Liver (tissue), 3 donors: ENCODE measurements around the gene MT1A.

ENCODE experiments used
- EGR1 ChIP-seq, 2 donors: IDR thresholded peaks; 2 replicates each; pipeline ENCODE4 v1.6.1; 2016 to 2018; ENCODE audit warnings: antibody characterized with exemption in 2 of 2, low read depth in 2 of 2
- FOXA2 ChIP-seq: IDR thresholded peaks from 2 replicates; pipeline ENCODE4 v1.6.1; 2016; ENCODE audit warnings: antibody characterized with exemption
- GABPA ChIP-seq, 2 donors: IDR thresholded peaks in 1 of 2; conservative IDR thresholded peaks in 1 of 2; 2 replicates each; pipeline ENCODE4 v1.6.1; 2016; ENCODE audit warnings: antibody characterized with exemption in 2 of 2, mild to moderate bottlenecking in 1 of 2, moderate library complexity in 1 of 2
- JUND ChIP-seq, 2 donors: IDR thresholded peaks; 2 replicates each; pipeline ENCODE4 v1.6.1; 2016; ENCODE audit warnings: antibody characterized with exemption in 2 of 2
- NR2F2 ChIP-seq: IDR thresholded peaks from 2 replicates; pipeline ENCODE4 v1.6.1; 2016; ENCODE audit warnings: antibody characterized with exemption
- RAD21 ChIP-seq, 2 donors: IDR thresholded peaks; 2 replicates each; pipeline ENCODE4 v1.6.1; 2016; ENCODE audit warnings: antibody characterized with exemption in 2 of 2, mild to moderate bottlenecking in 2 of 2
- SP1 ChIP-seq: IDR thresholded peaks from 2 replicates; pipeline ENCODE4 v1.6.1; 2018; ENCODE audit warnings: antibody characterized with exemption, mild to moderate bottlenecking
- TAF1 ChIP-seq: conservative IDR thresholded peaks from 2 replicates; pipeline ENCODE4 v1.6.1; 2016; ENCODE audit warnings: antibody characterized with exemption, mild to moderate bottlenecking
- YY1 ChIP-seq: IDR thresholded peaks from 2 replicates; pipeline ENCODE4 v1.6.1; 2016; ENCODE audit warnings: antibody characterized with exemption, mild to moderate bottlenecking
- TF ChIP-seq, protein P1 (sequence below): fragments of 150-350 bp; IDR thresholded peaks from 2 replicates; pipeline ENCODE4 v1.5.1; 2017; ENCODE audit warnings: improper control_type of control experiment, low read depth, low read length; ENCODE audit not compliant: missing input control
- TF ChIP-seq, protein P2 (sequence below): IDR thresholded peaks from 2 replicates; pipeline ENCODE4 v1.6.1; 2016; ENCODE audit warnings: antibody characterized with exemption
- TF ChIP-seq, protein P3 (sequence below): IDR thresholded peaks from 2 replicates; pipeline ENCODE4 v1.6.1; 2016; ENCODE audit warnings: antibody characterized with exemption, mild to moderate bottlenecking
- TF ChIP-seq, protein P4 (sequence below): IDR thresholded peaks from 2 replicates; pipeline ENCODE4 v1.6.1; 2016; ENCODE audit warnings: antibody characterized with exemption
- donor health status: healthy.
- donor health status: healthy.

DNA sequence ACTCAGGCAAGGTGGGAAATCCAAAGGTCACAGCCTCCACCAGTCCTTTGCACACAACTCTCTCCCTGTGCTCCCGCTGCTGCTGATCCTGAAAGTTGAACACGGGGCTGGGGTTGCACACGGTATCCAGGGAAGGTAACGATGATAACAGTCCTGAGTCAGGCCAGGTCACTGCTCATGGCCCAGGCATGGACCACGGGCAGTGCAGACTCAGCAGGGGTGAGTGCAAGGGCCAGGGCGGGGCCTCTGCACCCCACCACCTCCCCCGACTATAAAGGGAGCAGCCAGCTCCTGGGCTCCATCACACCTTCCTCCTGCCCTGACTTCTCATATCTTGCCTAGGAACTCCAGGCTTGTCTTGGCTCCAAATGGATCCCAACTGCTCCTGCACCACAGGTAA is 13.1 kb downstream of the MT1A start, which contains the start of gene MT1B:
- TF ChIP-seq, protein P1, sequence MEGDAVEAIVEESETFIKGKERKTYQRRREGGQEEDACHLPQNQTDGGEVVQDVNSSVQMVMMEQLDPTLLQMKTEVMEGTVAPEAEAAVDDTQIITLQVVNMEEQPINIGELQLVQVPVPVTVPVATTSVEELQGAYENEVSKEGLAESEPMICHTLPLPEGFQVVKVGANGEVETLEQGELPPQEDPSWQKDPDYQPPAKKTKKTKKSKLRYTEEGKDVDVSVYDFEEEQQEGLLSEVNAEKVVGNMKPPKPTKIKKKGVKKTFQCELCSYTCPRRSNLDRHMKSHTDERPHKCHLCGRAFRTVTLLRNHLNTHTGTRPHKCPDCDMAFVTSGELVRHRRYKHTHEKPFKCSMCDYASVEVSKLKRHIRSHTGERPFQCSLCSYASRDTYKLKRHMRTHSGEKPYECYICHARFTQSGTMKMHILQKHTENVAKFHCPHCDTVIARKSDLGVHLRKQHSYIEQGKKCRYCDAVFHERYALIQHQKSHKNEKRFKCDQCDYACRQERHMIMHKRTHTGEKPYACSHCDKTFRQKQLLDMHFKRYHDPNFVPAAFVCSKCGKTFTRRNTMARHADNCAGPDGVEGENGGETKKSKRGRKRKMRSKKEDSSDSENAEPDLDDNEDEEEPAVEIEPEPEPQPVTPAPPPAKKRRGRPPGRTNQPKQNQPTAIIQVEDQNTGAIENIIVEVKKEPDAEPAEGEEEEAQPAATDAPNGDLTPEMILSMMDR, result no peak
- no peak for TF ChIP-seq FOXA2
- TF ChIP-seq, protein P2, sequence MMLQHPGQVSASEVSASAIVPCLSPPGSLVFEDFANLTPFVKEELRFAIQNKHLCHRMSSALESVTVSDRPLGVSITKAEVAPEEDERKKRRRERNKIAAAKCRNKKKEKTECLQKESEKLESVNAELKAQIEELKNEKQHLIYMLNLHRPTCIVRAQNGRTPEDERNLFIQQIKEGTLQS, result no peak
- no peak for TF ChIP-seq RAD21 (IDR thresholded peaks at IDR 0.05)
- TF ChIP-seq JUND (IDR thresholded peaks at IDR 0.05), result no peak
- TF ChIP-seq SP1, result no peak
- TF ChIP-seq TAF1, result no peak
- no peak for TF ChIP-seq EGR1 (IDR thresholded peaks at IDR 0.05; ENCODE audit: low read depth in 2 of 2)
- TF ChIP-seq GABPA (IDR thresholded peaks at IDR 0.05 in 1 of 2, conservative IDR thresholded peaks at IDR 0.05 in 1 of 2), result no peak
- TF ChIP-seq, protein P3, sequence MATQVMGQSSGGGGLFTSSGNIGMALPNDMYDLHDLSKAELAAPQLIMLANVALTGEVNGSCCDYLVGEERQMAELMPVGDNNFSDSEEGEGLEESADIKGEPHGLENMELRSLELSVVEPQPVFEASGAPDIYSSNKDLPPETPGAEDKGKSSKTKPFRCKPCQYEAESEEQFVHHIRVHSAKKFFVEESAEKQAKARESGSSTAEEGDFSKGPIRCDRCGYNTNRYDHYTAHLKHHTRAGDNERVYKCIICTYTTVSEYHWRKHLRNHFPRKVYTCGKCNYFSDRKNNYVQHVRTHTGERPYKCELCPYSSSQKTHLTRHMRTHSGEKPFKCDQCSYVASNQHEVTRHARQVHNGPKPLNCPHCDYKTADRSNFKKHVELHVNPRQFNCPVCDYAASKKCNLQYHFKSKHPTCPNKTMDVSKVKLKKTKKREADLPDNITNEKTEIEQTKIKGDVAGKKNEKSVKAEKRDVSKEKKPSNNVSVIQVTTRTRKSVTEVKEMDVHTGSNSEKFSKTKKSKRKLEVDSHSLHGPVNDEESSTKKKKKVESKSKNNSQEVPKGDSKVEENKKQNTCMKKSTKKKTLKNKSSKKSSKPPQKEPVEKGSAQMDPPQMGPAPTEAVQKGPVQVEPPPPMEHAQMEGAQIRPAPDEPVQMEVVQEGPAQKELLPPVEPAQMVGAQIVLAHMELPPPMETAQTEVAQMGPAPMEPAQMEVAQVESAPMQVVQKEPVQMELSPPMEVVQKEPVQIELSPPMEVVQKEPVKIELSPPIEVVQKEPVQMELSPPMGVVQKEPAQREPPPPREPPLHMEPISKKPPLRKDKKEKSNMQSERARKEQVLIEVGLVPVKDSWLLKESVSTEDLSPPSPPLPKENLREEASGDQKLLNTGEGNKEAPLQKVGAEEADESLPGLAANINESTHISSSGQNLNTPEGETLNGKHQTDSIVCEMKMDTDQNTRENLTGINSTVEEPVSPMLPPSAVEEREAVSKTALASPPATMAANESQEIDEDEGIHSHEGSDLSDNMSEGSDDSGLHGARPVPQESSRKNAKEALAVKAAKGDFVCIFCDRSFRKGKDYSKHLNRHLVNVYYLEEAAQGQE, result no peak
- TF ChIP-seq YY1, result no peak
- TF ChIP-seq NR2F2, result no peak
- TF ChIP-seq, protein P4, sequence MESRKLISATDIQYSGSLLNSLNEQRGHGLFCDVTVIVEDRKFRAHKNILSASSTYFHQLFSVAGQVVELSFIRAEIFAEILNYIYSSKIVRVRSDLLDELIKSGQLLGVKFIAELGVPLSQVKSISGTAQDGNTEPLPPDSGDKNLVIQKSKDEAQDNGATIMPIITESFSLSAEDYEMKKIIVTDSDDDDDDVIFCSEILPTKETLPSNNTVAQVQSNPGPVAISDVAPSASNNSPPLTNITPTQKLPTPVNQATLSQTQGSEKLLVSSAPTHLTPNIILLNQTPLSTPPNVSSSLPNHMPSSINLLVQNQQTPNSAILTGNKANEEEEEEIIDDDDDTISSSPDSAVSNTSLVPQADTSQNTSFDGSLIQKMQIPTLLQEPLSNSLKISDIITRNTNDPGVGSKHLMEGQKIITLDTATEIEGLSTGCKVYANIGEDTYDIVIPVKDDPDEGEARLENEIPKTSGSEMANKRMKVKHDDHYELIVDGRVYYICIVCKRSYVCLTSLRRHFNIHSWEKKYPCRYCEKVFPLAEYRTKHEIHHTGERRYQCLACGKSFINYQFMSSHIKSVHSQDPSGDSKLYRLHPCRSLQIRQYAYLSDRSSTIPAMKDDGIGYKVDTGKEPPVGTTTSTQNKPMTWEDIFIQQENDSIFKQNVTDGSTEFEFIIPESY, result no peak
